GM12878 (cell line): ENCODE data around the gene SH3D19.

Source experiments
- ASH2L ChIP-seq: fragments of 300-600, 200-600 bp; sonication (generic); IDR thresholded peaks from 2 replicates; pipeline ENCODE4 v1.6.1; 2017; ENCODE audit warnings: low read depth, mild to moderate bottlenecking, borderline replicate concordance
- CTCF ChIP-seq, 3 experiments: IDR thresholded peaks in 2 of 3; conservative IDR thresholded peaks in 1 of 3; 2 replicates each; pipeline ENCODE4 v1.5.1; 2011; ENCODE audit warnings: low read depth in 3 of 3, low read length in 3 of 3, mild to moderate bottlenecking in 3 of 3, control low read depth in 2 of 3, moderate library complexity in 2 of 3, inconsistent platforms in 1 of 3, mixed read lengths in 1 of 3; ENCODE audit not compliant: control insufficient read depth in 2 of 3, insufficient read depth in 1 of 3; ENCODE audit errors: extremely low read depth in 1 of 3
- ELK1 ChIP-seq: IDR thresholded peaks from 2 replicates; pipeline ENCODE4 v1.6.1; 2012; ENCODE audit warnings: low read depth, low read length, improper control_type of control experiment
- JUND ChIP-seq: IDR thresholded peaks from 2 replicates; pipeline ENCODE4 v1.6.1; 2012; ENCODE audit warnings: low read depth, mild to moderate bottlenecking, low read length, improper control_type of control experiment, moderate library complexity
- KDM1A ChIP-seq: fragments of 200-600 bp; sonication (generic); IDR thresholded peaks from 2 replicates; pipeline ENCODE4 v1.6.1; 2016; ENCODE audit warnings: borderline replicate concordance
- NR2F1 ChIP-seq: fragments of 450-650 bp; conservative IDR thresholded peaks from 2 replicates; pipeline ENCODE4 v1.6.1; 2017; ENCODE audit warnings: mild to moderate bottlenecking
- POLR2A ChIP-seq: IDR thresholded peaks from 2 replicates; pipeline ENCODE4 v1.6.1; 2011; ENCODE audit warnings: low read depth, mild to moderate bottlenecking, low read length
- POLR2AphosphoS5 ChIP-seq: IDR thresholded peaks from 2 replicates; pipeline ENCODE4 v1.6.1; 2011; ENCODE audit warnings: mild to moderate bottlenecking, low read length, inconsistent platforms
- PRDM15 ChIP-seq: fragments of 450-650 bp; formaldehyde crosslinking; IDR thresholded peaks from 2 replicates; pipeline ENCODE4 v1.4.0; 2020; ENCODE audit warnings: mild to moderate bottlenecking, moderate library complexity
- SP1 ChIP-seq: IDR thresholded peaks from one replicate; pipeline ENCODE4 v1.6.1; 2011; ENCODE audit warnings: low read depth, low read length
- TAF1 ChIP-seq: IDR thresholded peaks from 2 replicates; pipeline ENCODE4 v1.6.1; 2011; ENCODE audit warnings: mild to moderate bottlenecking, low read depth, low read length, borderline replicate concordance
- TCF7 ChIP-seq: IDR thresholded peaks from 2 replicates; pipeline ENCODE4 v1.6.1; 2014; ENCODE audit warnings: antibody characterized with exemption, borderline replicate concordance

- TF ChIP-seq POLR2A (no peak), SP1 (no peak), TCF7 (no peak), POLR2AphosphoS5 (no peak), CTCF (IDR thresholded peaks at IDR 0.05 in 2 of 3, conservative IDR thresholded peaks at IDR 0.05 in 1 of 3; ENCODE audit: control insufficient read depth in 2 of 3, extremely low read depth in 1 of 3, insufficient read depth in 1 of 3, low read depth in 3 of 3, low read length in 3 of 3) (no peak), ASH2L (no peak), TAF1 (no peak), PRDM15 (no peak), NR2F1 (no peak), ELK1 (no peak), JUND (no peak), KDM1A (no peak)
These were observed 65.7 kb downstream of the SH3D19 start for GRCh38 chr4:151259752-151260151.
